Measurements from ENCODE around the gene PNLIPRP2. TPM values are rescaled to one million over a fixed set of nuclear protein-coding genes. Genes with fewer than 3 reads are reported as not detected.

The PNLIPRP2 gene
- total RNA-seq (ENCODE audit: low replicate concordance) = not detected in 2 replicates

GRCh38 chr10:116620423-116621400, at the start of gene PNLIPRP2:
TSS of gene PNLIPRP2 (plus strand) at chr10:116620953.

GRCh38 chr10:116590590-116591444, 29.9 kb upstream of the PNLIPRP2 start, which contains the start of gene PNLIPRP1:
TSS of gene PNLIPRP1 (plus strand) at chr10:116590959. CDS start at chr10:116591130, 171 bp downstream.

Other genes starting within 250 kb of the PNLIPRP2 start
- not detected in 2 replicates for gene PNLIPRP3, start 193.1 kb upstream of the PNLIPRP2 start, total RNA-seq (ENCODE audit: low replicate concordance)
- gene PNLIP, start 75.0 kb upstream of the PNLIPRP2 start, total RNA-seq (ENCODE audit: low replicate concordance) = not detected in 2 replicates
- not detected in 2 replicates for gene PNLIPRP1, start 30.0 kb upstream of the PNLIPRP2 start, total RNA-seq (ENCODE audit: low replicate concordance)
- 0.90 and 15.7 TPM in 2 replicates for gene HSPA12A, start 121.6 kb downstream of the PNLIPRP2 start, total RNA-seq (ENCODE audit: low replicate concordance)
- gene ENO4, start 228.5 kb downstream of the PNLIPRP2 start, total RNA-seq (ENCODE audit: low replicate concordance) = 0.35 and 0.45 TPM in 2 replicates